GF-D8 (cell line): ENCODE measurements around the gene TBC1D24.
"Not testable (repeated sequence)": the region's sequence is repeated elsewhere in the genome, so short reads cannot be mapped to it uniquely, and the experiment has no call there.

Experiments
- DNase-seq: peaks from one replicate; lab custom pipeline; 2025; lab: John Stamatoyannopoulos, UW

The TBC1D24 gene

GRCh38 chr16:2532494-2533141 lies 57.7 kb downstream of the TBC1D24 start:
- peak; percentile 44 for DNase-seq

- DNase-seq: not testable (repeated sequence)
These were observed 58.3 kb downstream of the TBC1D24 start for GRCh38 chr16:2533142-2533755.

GRCh38 chr16:2533912-2534311 lies 59.0 kb downstream of the TBC1D24 start:
- no peak for DNase-seq

GRCh38 chr16:2534335-2534734 lies 59.4 kb downstream of the TBC1D24 start:
- not testable (repeated sequence) for DNase-seq

- DNase-seq: no peak
These were observed 60.7 kb downstream of the TBC1D24 start for GRCh38 chr16:2535625-2536013.

- DNase-seq: peak; percentile 81
These were observed 62.8 kb downstream of the TBC1D24 start, which contains the start of gene PDPK1 for GRCh38 chr16:2537451-2538379. Gene PDPK1, plus strand, starts transcription at chr16:2538021. Its CDS starts 92 bp downstream, at chr16:2538113.

GRCh38 chr16:2539192-2539844 lies 64.4 kb downstream of the TBC1D24 start:
- DNase-seq: not testable (repeated sequence)

- not testable (repeated sequence) for DNase-seq
These were observed 65.0 kb downstream of the TBC1D24 start for GRCh38 chr16:2539845-2540458.

- DNase-seq: peak; percentile 5
These were observed 66.0 kb downstream of the TBC1D24 start for GRCh38 chr16:2540912-2541311.

- not testable (repeated sequence) for DNase-seq
These were observed 66.5 kb downstream of the TBC1D24 start for GRCh38 chr16:2541409-2541808.

- not testable (repeated sequence) for DNase-seq
These were observed 68.8 kb downstream of the TBC1D24 start for GRCh38 chr16:2543771-2544170.

- DNase-seq: not testable (repeated sequence)
These were observed 75.5 kb downstream of the TBC1D24 start for GRCh38 chr16:2550283-2550878.

GRCh38 chr16:2551420-2551889 lies 76.5 kb downstream of the TBC1D24 start:
- not testable (repeated sequence) for DNase-seq

- not testable (repeated sequence) for DNase-seq
These were observed 79.9 kb downstream of the TBC1D24 start for GRCh38 chr16:2554709-2555425.
